Subcutaneous abdominal adipose tissue (tissue), 5 donors: ENCODE measurements around the gene DYRK1A.

Experiments
- H3K27ac ChIP-seq: one replicate; pipeline ENCODE4 v1.7.0; 2013; ENCODE audit warnings: low read depth, mild to moderate bottlenecking, inconsistent platforms, low read length, moderate library complexity
- H3K27me3 ChIP-seq, 5 donors: one replicate each; pipeline ENCODE4 v1.7.0; 2013; ENCODE audit warnings: low read length in 5 of 5, inconsistent platforms in 1 of 5; ENCODE audit not compliant: control insufficient read depth in 5 of 5, insufficient read depth in 4 of 5
- H3K36me3 ChIP-seq, 5 donors: one replicate each; pipeline ENCODE4 v1.7.0; 2013; ENCODE audit warnings: low read length in 5 of 5; ENCODE audit not compliant: control insufficient read depth in 5 of 5, insufficient read depth in 5 of 5
- H3K4me1 ChIP-seq, 5 donors: one replicate each; pipeline ENCODE4 v1.7.0; 2013; ENCODE audit warnings: low read length in 5 of 5, mild to moderate bottlenecking in 3 of 5, moderate library complexity in 1 of 5; ENCODE audit not compliant: control insufficient read depth in 5 of 5, insufficient read depth in 5 of 5
- H3K4me3 ChIP-seq, 5 donors: one replicate each; pipeline ENCODE4 v1.7.0; 2013; ENCODE audit warnings: low read length in 5 of 5, low read depth in 1 of 5
- H3K9ac ChIP-seq, 5 donors: one replicate each; pipeline ENCODE4 v1.7.0; 2013; ENCODE audit warnings: low read length in 5 of 5, mild to moderate bottlenecking in 4 of 5, moderate library complexity in 3 of 5
- H3K9me3 ChIP-seq, 5 donors: one replicate each; pipeline ENCODE4 v1.7.0; 2013; ENCODE audit warnings: low read length in 5 of 5; ENCODE audit not compliant: control insufficient read depth in 5 of 5
- donor health status: healthy.
- donor health status: healthy.
- donor health status: healthy.
- donor health status: healthy.
- donor health status: healthy.

Gene DYRK1A

DNA sequence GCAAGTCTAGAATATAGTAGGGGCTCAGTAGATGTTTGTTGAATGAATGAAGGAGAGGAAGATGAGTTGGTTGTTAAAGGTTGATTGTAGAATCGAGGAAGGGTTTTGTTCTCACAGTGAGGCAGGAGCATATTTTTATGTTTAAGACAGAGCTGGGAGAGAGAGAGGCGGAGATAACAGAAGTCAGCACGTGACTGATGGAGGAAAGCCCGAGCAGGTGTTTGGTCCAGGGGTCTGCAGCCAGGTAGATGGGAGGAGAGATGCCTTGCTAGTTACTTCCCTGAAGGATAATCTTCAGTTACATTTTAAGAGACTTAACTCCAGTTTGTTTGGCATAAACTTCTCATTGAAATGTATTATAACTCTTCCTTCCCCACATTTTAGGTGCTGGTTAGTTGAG, 86.8 kb downstream of the DYRK1A start:
- H3K9ac ChIP-seq = no peak overlapping the region
- H3K9me3 ChIP-seq = peaks cover 0 to 2% (median 0%) of the 10 kb centered on the region in 5 donors
- peaks cover 0 to 9% (median 0%) of the 10 kb centered on the region in 5 donors for H3K36me3 ChIP-seq
- H3K4me1 ChIP-seq = peaks cover 0 to 51% (median 45%) of the 10 kb centered on the region in 5 donors
- no peak overlapping the region for H3K27ac ChIP-seq
- no peak overlapping the region for H3K4me3 ChIP-seq
- no peaks in the 10 kb centered on the region for H3K27me3 ChIP-seq

DNA sequence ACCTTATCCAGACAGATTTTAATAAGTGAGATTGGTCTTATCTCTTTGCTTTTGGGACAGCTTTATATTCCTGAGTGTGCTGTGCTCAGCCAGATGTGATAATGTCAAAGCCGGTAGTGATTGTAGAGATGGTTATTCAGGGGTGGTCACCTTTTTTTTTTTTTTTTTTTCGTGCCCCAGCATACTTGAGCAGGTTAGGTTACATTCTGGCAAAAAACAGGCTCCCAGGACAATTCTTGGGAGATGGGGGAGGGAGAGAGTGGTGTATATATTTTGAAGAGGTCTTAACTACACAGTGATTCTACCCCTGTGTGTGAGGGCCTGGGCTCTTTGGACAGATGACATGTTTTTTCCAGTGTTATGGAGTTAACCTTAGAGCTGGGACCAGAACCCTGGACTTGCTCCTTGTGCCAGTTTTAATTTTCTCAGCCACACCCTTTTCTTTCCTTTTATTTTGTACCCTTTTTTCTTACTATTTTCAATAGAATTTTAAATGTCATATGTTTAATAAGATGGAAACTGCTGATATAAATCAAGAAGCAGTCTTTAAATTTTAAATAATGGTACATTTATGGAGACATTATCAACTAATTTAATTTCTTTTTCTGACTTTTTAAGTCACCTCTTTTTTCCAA, 88.4 kb downstream of the DYRK1A start:
- Histone ChIP-seq H3K27ac (no peak overlapping the region), H3K36me3 (peaks cover 0 to 6% (median 0%) of the 10 kb centered on the region in 5 donors), H3K9me3 (peaks cover 0 to 2% (median 0%) of the 10 kb centered on the region in 5 donors), H3K27me3 (no peaks in the 10 kb centered on the region), H3K9ac (no peak overlapping the region), H3K4me1 (peaks cover 0 to 58% (median 54%) of the 10 kb centered on the region in 5 donors), H3K4me3 (no peak overlapping the region)

DNA sequence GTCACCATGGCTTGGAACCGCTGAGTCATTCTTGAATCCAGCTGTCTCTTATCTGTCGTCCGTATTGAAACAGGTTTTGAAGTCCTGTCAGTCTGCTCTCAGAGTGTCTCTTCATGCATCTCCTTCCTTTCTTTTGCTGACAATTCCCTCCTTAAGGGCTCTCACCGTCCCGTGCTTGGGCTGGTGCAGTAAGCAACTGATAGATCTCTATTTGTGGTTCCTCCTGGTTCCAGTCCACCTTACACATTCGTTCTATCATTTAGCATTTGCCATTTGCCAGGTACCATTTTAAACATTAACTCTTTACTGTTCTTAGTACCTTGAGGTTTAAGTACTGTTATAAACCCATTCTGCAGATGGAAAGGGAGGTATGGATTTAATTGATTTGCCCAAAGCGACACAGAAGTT, 88.9 kb downstream of the DYRK1A start:
- Histone ChIP-seq H3K27me3 (no peaks in the 10 kb centered on the region), H3K4me1 (peaks cover 0 to 56% (median 54%) of the 10 kb centered on the region in 5 donors), H3K27ac (no peak overlapping the region), H3K36me3 (peaks cover 0 to under 1% (median 0%) of the 10 kb centered on the region in 5 donors), H3K4me3 (no peak overlapping the region), H3K9ac (no peak overlapping the region), H3K9me3 (peaks cover 0 to 2% (median 0%) of the 10 kb centered on the region in 5 donors)

DNA sequence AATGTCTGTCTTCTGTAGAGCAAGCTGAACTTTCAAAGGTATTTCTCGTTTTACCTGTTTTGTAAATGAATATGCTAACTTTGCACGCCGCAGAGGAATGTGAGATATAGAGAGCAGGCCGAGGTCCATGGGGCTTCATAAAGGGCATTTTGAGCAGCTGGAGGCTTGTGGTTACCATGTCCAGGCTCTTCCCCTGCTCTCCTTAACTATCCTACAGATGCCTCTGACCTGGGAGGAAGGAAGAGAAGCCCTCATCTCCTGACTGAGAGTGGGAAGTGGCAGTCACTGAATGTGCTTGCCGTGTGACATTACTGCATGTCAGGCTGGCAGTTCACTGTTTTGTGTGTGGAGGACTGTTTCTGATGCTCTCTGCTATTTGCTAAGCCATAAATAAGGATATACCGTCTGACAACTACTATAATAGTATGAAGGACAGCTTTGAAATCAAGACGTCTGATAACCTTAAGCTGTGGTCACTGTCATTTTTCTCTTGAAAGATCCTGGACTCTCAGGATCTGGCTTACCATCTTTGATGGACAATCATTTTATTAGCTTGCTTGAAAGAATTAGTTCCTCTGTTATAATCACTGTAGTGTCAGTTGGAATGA, 92.2 kb downstream of the DYRK1A start:
- H3K4me3 ChIP-seq = no peak overlapping the region
- H3K36me3 ChIP-seq = no peaks in the 10 kb centered on the region
- peaks cover 0 to 63% (median 56%) of the 10 kb centered on the region in 5 donors for H3K4me1 ChIP-seq
- no peak overlapping the region for H3K27ac ChIP-seq
- no peaks in the 10 kb centered on the region for H3K27me3 ChIP-seq
- H3K9ac ChIP-seq = no peak overlapping the region
- H3K9me3 ChIP-seq = no peaks in the 10 kb centered on the region

DNA sequence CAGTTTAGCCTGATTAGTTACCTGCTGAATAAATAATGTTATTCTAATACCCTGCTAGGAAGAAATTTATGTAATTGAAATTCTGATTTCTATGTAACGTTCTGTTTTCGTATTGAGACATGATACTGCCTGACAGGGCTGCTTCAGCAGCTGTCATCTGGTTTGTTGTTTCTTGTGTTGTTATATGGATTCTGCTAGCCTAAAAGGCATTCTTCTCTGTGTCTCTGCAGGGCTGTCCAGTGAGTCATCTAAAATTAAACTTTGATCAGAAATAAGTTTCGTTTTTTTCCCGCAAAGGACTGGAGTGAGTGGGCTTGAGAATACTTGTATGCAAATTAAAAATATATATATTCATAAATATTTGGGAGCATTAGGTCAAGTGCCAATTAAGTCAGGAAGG, 93.0 kb downstream of the DYRK1A start:
- Histone ChIP-seq H3K9ac (no peak overlapping the region), H3K27ac (no peak overlapping the region), H3K4me3 (no peak overlapping the region), H3K9me3 (no peaks in the 10 kb centered on the region), H3K27me3 (no peaks in the 10 kb centered on the region), H3K36me3 (no peaks in the 10 kb centered on the region), H3K4me1 (peaks cover 0 to 63% (median 56%) of the 10 kb centered on the region in 5 donors)

DNA sequence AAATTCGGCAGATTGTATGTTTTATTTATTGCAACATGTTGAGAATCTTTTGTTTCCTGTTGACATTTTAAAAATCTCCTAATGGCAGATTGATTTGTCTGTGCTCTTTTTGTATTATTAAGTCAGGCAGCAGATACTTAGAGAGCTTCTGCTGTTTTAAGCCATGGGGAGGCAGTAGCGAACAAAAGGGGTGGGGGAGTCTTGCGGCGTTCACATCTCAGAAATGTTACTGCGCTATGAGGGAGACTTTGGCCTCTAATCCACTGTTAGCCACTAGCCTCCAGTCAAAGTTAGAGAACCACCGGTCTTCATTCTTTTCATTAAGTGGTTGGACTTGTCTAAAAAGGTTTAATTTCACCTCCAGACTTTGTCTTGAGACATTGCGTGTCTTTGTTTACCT, 93.6 kb downstream of the DYRK1A start:
- H3K27ac ChIP-seq = no peak overlapping the region
- H3K4me3 ChIP-seq = no peak overlapping the region
- H3K9me3 ChIP-seq = no peaks in the 10 kb centered on the region
- no peak overlapping the region for H3K9ac ChIP-seq
- H3K36me3 ChIP-seq = no peaks in the 10 kb centered on the region
- no peaks in the 10 kb centered on the region for H3K27me3 ChIP-seq
- peaks cover 0 to 63% (median 56%) of the 10 kb centered on the region in 5 donors for H3K4me1 ChIP-seq

DNA sequence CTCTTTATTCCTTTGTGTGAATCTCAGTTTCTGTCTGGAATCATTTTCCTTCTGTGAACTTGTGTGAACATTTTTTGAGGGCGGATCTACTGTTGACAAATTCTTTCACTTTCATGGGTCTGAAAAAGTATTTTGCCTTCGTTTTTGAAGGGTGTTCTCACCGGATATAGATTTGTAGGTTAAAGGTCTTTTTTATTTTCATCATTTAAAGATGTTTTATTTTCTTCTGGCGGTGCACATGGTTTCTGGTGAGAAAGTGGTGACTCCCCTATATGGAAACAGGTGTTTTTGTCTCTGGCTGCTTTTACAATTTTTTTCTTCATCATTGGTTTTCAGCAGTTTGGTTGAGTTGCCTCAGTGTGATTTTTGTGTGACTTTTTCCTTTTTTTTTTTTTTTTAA, 94.9 kb downstream of the DYRK1A start:
- Histone ChIP-seq H3K4me1 (peaks cover 0 to 51% (median 44%) of the 10 kb centered on the region in 5 donors), H3K9me3 (no peaks in the 10 kb centered on the region), H3K27me3 (no peaks in the 10 kb centered on the region), H3K27ac (no peak overlapping the region), H3K9ac (no peak overlapping the region), H3K36me3 (no peaks in the 10 kb centered on the region), H3K4me3 (no peak overlapping the region)

DNA sequence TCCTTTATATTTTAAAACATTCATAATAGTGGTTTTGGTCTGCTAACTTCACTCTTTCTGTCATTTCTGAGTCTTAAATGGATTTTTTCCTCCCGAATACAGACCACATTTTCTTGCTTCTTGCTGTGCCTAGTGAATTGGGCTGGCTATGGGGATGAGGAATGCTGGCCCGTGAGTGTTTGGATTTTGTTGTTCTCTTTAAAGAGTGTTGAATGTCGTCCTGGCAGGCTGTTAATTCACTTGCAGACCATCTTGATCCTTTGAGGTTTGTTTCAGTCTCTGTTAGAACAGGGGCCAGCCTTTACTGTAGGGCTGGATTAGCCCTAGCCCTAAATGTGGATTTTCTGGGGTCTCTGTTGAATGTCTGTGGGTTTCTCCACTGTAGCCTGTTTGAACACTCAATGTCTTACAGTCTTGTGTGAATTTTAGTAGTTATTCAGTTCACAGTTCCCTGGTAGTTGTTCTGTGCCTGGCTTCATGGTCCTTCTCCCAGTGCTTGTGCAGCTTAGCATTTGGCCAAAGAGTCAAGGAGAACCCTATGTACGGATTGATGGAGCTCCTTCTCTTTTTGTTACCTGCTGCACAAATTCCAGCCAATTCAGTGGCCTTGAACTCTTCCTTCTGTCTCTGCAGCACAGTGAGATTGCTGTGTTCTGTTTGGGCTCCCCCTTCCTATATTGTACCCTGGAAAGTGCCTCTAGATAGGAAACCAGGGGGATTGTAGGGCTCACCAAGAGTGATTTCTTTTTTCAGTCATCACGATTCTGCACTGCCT, 95.7 kb downstream of the DYRK1A start:
- peaks cover 0 to 45% (median 40%) of the 10 kb centered on the region in 5 donors for H3K4me1 ChIP-seq
- no peaks in the 10 kb centered on the region for H3K9me3 ChIP-seq
- H3K27ac ChIP-seq = no peak overlapping the region
- H3K9ac ChIP-seq = no peak overlapping the region
- no peak overlapping the region for H3K4me3 ChIP-seq
- H3K36me3 ChIP-seq = no peaks in the 10 kb centered on the region
- no peaks in the 10 kb centered on the region for H3K27me3 ChIP-seq

DNA sequence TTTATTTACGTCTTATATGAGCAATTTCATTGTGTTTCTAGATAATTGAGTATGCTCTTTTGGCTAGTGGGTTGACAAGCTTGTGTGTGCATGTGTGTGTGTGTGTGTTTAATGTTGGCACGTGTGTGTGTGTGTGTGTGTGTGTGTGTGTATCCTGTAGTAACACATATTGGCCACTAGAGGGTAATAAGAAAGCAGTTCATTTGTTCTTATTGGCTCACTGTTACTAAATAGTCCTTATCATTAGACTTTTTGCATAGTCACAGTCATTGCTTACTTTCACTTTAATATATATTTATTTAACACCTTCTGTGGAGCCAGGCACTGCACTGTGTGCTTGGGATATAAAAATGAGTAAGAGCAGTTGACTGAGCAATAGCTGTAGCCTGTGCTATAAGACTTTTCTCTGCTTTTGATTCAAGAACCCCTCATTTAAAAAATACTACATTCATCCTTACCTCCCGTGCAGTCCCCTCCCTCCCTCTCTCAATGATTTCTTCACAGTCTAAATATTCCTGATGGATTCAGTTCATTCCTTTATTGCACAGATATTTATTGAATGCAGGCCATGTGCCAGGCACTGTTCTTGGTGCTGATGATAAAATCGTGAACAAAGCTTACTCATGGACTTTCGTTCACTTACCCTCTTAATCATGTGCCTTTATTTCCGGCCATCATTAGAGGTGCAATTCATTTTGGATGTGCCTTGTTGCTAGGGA, 96.7 kb downstream of the DYRK1A start:
- no peaks in the 10 kb centered on the region for H3K36me3 ChIP-seq
- H3K27me3 ChIP-seq = no peaks in the 10 kb centered on the region
- H3K4me1 ChIP-seq = peaks cover 0 to 39% (median 32%) of the 10 kb centered on the region in 5 donors
- no peak overlapping the region for H3K27ac ChIP-seq
- H3K9ac ChIP-seq = no peak overlapping the region
- no peaks in the 10 kb centered on the region for H3K9me3 ChIP-seq
- H3K4me3 ChIP-seq = peak overlapping the region in 2 of 5 donors; percentile 16 to 23
